Measurements from ENCODE around the gene BAIAP3. TPM values are rescaled to one million over a fixed set of nuclear protein-coding genes. Genes with fewer than 3 reads are reported as not detected.

Gene BAIAP3
- polyA plus RNA-seq, 1 experiment, result 0.33 TPM

DNA sequence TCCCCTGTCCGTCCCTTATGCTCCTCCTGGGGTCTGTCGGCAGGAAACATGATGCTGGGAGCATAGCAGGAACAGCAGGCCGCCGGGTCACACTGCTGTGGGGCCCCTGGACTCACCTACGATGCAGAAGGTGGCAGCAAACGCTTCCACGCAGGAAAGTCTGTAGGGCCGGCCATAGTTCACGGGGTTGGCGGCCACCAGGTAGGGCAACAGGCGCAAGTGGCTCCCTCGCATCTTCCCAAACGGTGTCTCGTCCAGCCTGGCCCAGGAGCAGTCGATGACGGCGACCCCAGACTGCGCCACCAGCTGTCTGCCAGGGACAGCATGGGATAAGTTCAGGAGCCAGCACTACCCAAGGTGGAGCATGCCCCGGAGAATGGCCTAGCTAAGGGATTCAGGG lies 17.2 kb downstream of the BAIAP3 start:
- TF ChIP-seq, protein P1, sequence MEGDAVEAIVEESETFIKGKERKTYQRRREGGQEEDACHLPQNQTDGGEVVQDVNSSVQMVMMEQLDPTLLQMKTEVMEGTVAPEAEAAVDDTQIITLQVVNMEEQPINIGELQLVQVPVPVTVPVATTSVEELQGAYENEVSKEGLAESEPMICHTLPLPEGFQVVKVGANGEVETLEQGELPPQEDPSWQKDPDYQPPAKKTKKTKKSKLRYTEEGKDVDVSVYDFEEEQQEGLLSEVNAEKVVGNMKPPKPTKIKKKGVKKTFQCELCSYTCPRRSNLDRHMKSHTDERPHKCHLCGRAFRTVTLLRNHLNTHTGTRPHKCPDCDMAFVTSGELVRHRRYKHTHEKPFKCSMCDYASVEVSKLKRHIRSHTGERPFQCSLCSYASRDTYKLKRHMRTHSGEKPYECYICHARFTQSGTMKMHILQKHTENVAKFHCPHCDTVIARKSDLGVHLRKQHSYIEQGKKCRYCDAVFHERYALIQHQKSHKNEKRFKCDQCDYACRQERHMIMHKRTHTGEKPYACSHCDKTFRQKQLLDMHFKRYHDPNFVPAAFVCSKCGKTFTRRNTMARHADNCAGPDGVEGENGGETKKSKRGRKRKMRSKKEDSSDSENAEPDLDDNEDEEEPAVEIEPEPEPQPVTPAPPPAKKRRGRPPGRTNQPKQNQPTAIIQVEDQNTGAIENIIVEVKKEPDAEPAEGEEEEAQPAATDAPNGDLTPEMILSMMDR (IDR thresholded peaks at IDR 0.05; ENCODE audit: insufficient read depth, low read depth, low read length), result no peak
- H3K36me3 ChIP-seq (ENCODE audit: control insufficient read depth, insufficient read depth, low read length), result peaks cover 16% of the 10 kb centered on the region
- ChIA-PET POLR2A (no interaction called here), CTCF (interaction anchor here (1.2 to 1.5 kb wide), 2 partner anchors 13 kb away, joined by 3 to 10 read pairs; no protein-coding TSS in a partner anchor)
- H3K4me3 ChIP-seq (ENCODE audit: low read depth, low read length), result peak overlapping the region; percentile 71
- DNase-seq (ENCODE audit: low read depth), result no peak
- no peaks in the 10 kb centered on the region for H3K27me3 ChIP-seq (ENCODE audit: control insufficient read depth, insufficient read depth, low read length)

DNA sequence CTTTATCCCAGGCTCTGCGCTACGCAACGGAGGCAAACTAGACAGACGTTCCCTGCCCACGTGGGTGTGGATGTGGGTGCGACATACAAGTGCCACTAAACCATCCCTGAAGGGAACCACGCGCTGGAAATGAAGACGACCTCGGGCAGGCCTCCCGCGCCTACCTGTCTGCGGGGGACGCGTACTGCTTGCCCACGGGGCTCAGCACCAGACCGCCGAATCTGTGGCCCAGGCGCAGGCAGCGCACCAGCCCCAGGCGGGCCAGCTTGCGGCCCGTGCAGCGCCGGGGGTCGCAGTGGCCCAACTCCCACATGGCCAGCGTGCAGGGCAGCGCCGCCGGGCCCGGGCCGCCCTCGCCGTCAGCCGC lies 17.8 kb downstream of the BAIAP3 start:
- POLR2A ChIA-PET, result no interaction called here

DNA sequence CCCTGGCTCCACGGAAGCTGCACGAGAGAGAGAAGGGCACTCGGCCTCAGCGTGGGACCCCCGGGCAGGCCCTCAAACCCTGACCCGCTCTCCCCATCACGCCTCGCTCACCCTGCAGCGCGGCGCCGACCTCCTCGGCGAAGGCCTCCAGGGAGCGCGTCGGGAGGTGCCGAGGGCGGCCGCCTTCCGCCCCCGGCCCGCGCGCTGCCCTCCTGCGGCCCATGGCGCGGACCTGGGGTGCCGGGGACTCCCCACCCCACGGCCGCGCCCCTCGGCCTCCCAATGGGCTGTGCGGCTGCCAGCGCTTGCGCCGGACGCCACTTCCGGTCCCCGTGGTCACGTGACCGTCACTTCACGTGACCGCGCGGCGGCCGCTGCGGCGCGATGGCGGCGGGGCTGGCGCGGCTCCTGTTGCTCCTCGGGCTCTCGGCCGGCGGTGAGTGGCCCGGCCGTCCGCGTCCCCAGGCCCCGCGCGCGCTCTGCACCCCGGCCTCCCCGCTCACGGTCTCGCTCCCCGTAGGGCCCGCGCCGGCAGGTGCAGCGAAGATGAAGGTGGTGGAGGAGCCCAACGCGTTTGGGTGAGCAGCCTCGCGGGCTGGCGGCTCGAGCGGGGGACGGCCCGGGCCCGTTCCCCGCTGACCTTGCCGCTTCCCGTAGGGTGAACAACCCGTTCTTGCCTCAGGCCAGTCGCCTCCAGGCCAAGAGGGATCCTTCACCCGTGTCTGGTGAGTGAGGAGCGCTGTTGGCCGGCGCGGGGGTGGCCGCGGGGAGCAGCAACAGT lies 18.3 kb downstream of the BAIAP3 start, which contains the start of the genes GNPTG and TSR3:
Gene GNPTG (plus strand): TSS at position 350 of the 781 bp plus-strand sequence. CDS start 35 bp downstream, at position 385.
Gene TSR3 (minus strand): TSS at position 297 of the 781 bp plus-strand sequence. CDS start 74 bp downstream, at position 223.
- TF ChIP-seq, protein P1 (IDR thresholded peaks at IDR 0.05; ENCODE audit: insufficient read depth, low read depth, low read length), result no peak
- ChIA-PET POLR2A (no interaction called here), CTCF (interaction anchor here (1.5 kb wide), 1 partner anchor 12 kb away, joined by 10 read pairs; no protein-coding TSS in a partner anchor)
- no peaks in the 10 kb centered on the region for H3K27me3 ChIP-seq (ENCODE audit: control insufficient read depth, insufficient read depth, low read length)
- peaks cover 16% of the 10 kb centered on the region for H3K36me3 ChIP-seq (ENCODE audit: control insufficient read depth, insufficient read depth, low read length)
- peak; percentile 10 for DNase-seq (ENCODE audit: low read depth)
- H3K4me3 ChIP-seq (ENCODE audit: low read depth, low read length), result peak within 1 kb of the TSS; percentile 71

More for the DNA sequence above, 17.8 kb downstream of the BAIAP3 start:
- Histone ChIP-seq H3K4me3 (ENCODE audit: low read depth, low read length) (peak overlapping the region; percentile 71), H3K36me3 (ENCODE audit: control insufficient read depth, insufficient read depth, low read length) (peaks cover 16% of the 10 kb centered on the region), H3K27me3 (ENCODE audit: control insufficient read depth, insufficient read depth, low read length) (no peaks in the 10 kb centered on the region)
- TF ChIP-seq, protein P1 (IDR thresholded peaks at IDR 0.05; ENCODE audit: insufficient read depth, low read depth, low read length), result no peak
- CTCF ChIA-PET, result interaction anchor here (1.5 kb wide), 1 partner anchor 13 kb away, joined by 10 read pairs; no protein-coding TSS in a partner anchor
- DNase-seq (ENCODE audit: low read depth), result no peak

DNA sequence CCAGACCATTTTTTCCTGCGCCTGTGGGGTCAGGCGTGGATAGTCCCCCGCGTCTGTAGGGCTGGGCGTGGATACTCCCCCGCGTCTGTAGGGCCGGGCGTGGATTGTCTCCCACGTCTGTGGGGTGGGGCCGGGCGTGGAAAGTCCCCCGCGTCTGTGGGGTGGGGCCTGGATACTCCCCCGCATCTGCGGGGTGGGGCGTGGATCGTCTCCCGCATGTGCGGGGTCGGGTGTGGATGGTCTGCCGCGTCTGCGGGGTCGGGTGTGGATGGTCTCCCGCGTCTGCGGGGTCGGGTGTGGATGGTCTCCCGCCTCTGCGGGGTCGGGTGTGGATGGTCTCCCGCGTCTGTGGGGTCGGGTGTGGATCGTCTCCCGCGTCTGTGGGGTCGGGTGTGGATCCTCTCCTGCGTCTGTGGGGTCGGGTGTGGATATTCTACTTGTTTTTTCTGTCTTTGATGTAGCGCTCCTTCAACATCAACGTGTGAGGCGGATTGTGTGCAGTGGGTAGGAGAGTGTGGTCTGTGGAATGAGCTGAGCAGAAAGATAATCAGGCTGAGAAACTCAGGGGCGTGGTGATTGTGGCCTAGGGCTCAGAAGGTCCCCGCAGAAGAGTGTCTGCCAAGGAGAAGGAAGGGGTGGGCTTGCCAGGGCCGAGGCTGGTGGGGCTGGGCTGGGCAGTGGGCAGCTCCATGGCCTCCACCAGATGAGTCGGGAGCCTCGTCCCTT lies 21.5 kb downstream of the BAIAP3 start:
- POLR2A ChIA-PET, result no interaction called here
- no peak for DNase-seq (ENCODE audit: low read depth)
- Histone ChIP-seq H3K27me3 (ENCODE audit: control insufficient read depth, insufficient read depth, low read length) (no peaks in the 10 kb centered on the region), H3K36me3 (ENCODE audit: control insufficient read depth, insufficient read depth, low read length) (peaks cover 4% of the 10 kb centered on the region), H3K4me3 (ENCODE audit: low read depth, low read length) (no peak overlapping the region)
- CTCF ChIA-PET, result no interaction called here
- TF ChIP-seq, protein P1 (IDR thresholded peaks at IDR 0.05; ENCODE audit: insufficient read depth, low read depth, low read length), result no peak

DNA sequence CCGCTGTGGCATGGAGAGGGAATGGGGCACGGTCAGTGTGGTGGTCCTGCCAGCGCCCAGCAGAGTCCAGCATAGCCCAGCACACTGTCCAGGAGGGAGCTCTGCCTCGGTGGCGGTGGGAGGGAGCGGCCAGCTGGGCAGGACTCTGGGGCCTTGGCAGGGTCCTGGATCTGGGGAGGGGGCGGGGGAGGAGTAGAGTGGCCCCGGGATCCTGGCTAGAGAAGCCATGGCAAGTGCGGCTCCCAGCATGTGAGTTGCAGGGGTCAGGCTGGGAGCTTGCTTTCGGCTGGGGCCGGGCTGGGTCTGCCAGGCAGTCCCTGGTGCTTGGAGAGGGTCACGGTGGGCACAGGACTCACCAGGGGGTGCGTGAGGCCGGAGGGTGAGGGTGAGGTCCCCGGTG lies 22.1 kb downstream of the BAIAP3 start:
- POLR2A ChIA-PET, result no interaction called here
- CTCF ChIA-PET, result no interaction called here
- DNase-seq (ENCODE audit: low read depth), result no peak

More for the DNA sequence above, 22.1 kb downstream of the BAIAP3 start:
- Histone ChIP-seq H3K27me3 (ENCODE audit: control insufficient read depth, insufficient read depth, low read length) (no peaks in the 10 kb centered on the region), H3K4me3 (ENCODE audit: low read depth, low read length) (no peak overlapping the region), H3K36me3 (ENCODE audit: control insufficient read depth, insufficient read depth, low read length) (peaks cover under 1% of the 10 kb centered on the region)
- TF ChIP-seq, protein P1 (IDR thresholded peaks at IDR 0.05; ENCODE audit: insufficient read depth, low read depth, low read length), result no peak
